ENCODE results near the gene ZNF628.

ZNF628 gene

GRCh38 chr19:55497763-55498162 lies 21.3 kb downstream of the ZNF628 start:
- no peak for DNase-seq

GRCh38 chr19:55498246-55498840 lies 21.9 kb downstream of the ZNF628 start:
- no peak for DNase-seq

GRCh38 chr19:55500368-55500952 lies 24.0 kb downstream of the ZNF628 start:
- DNase-seq = no peak

GRCh38 chr19:55502197-55502952 lies 26.0 kb downstream of the ZNF628 start:
- DNase-seq = no peak

GRCh38 chr19:55503157-55503501 lies 26.7 kb downstream of the ZNF628 start:
- no peak for DNase-seq

GRCh38 chr19:55503502-55504251 lies 27.3 kb downstream of the ZNF628 start:
- peak; percentile 85 to 94 (median 91) for DNase-seq

- no peak for DNase-seq
Measured at GRCh38 chr19:55504252-55504603, 27.8 kb downstream of the ZNF628 start.

GRCh38 chr19:55504981-55505380 lies 28.6 kb downstream of the ZNF628 start:
- no peak for DNase-seq

GRCh38 chr19:55508120-55508519 lies 31.7 kb downstream of the ZNF628 start:
- DNase-seq = no peak

- peak; percentile 78 to 90 (median 82) for DNase-seq
Measured at GRCh38 chr19:55516878-55517620, 40.6 kb downstream of the ZNF628 start.

GRCh38 chr19:55519451-55520311 lies 43.3 kb downstream of the ZNF628 start:
- DNase-seq = no peak

GRCh38 chr19:55520691-55521292 lies 44.4 kb downstream of the ZNF628 start:
- DNase-seq = no peak

- DNase-seq = no peak
Measured at GRCh38 chr19:55525289-55526101, 49.1 kb downstream of the ZNF628 start.

GRCh38 chr19:55526216-55527196 lies 50.1 kb downstream of the ZNF628 start:
- DNase-seq = no peak

- DNase-seq = no peak
Measured at GRCh38 chr19:55527197-55528029, 51.0 kb downstream of the ZNF628 start.

GRCh38 chr19:55528030-55528803 lies 51.8 kb downstream of the ZNF628 start:
- no peak for DNase-seq

- no peak for DNase-seq
Measured at GRCh38 chr19:55529636-55530234, 53.3 kb downstream of the ZNF628 start.

All from T-helper 2 cell (primary cell).